ENCODE data around the gene FAM3B.
"Not testable (repeated sequence)": the region's sequence is repeated elsewhere in the genome, so short reads cannot be mapped to it uniquely, and the experiment has no call there.

Gene FAM3B

GRCh38 chr21:41350436-41351155, 34.0 kb downstream of the FAM3B start:
- no peak for DNase-seq

- DNase-seq, result no peak
These were observed 40.9 kb downstream of the FAM3B start for GRCh38 chr21:41357546-41357945.

GRCh38 chr21:41358193-41359166, 41.9 kb downstream of the FAM3B start:
- no peak for DNase-seq

- no peak for DNase-seq
These were observed 42.7 kb downstream of the FAM3B start for GRCh38 chr21:41359286-41359685.

- not testable (repeated sequence) for DNase-seq
These were observed 43.1 kb downstream of the FAM3B start for GRCh38 chr21:41359754-41360071.

- DNase-seq, result no peak
These were observed 43.6 kb downstream of the FAM3B start for GRCh38 chr21:41360072-41360821.

GRCh38 chr21:41361053-41361785, 44.6 kb downstream of the FAM3B start:
- no peak for DNase-seq

- peak; percentile 78 for DNase-seq
These were observed 45.4 kb downstream of the FAM3B start, which contains the start of gene MX2 for GRCh38 chr21:41361786-41362604. TSS of gene MX2 (plus strand) at chr21:41362027. CDS start at chr21:41376907, 14,880 bp downstream.

- no peak for DNase-seq
These were observed 46.2 kb downstream of the FAM3B start for GRCh38 chr21:41362605-41363369.

- DNase-seq, result no peak
These were observed 47.0 kb downstream of the FAM3B start for GRCh38 chr21:41363370-41364270.

- DNase-seq, result peak; percentile 33
These were observed 47.7 kb downstream of the FAM3B start for GRCh38 chr21:41364308-41364707.

- no peak for DNase-seq
These were observed 48.9 kb downstream of the FAM3B start for GRCh38 chr21:41365377-41366107.

GRCh38 chr21:41366522-41367151, 50.0 kb downstream of the FAM3B start:
- peak; percentile 36 for DNase-seq

GRCh38 chr21:41367301-41367944, 50.8 kb downstream of the FAM3B start:
- DNase-seq, result no peak

- no peak for DNase-seq
These were observed 51.5 kb downstream of the FAM3B start for GRCh38 chr21:41367945-41368734.

- no peak for DNase-seq
These were observed 52.1 kb downstream of the FAM3B start for GRCh38 chr21:41368735-41369104.
